ENCODE data around the gene LSM12. TPM values are rescaled to one million over a fixed set of nuclear protein-coding genes. Genes with fewer than 3 reads are reported as not detected.
A peak's percentile ranks its signal among the peaks of the same experiment; 100 is the strongest.

LSM12 gene
- total and polyA plus RNA-seq, 2 donors (not counting 3 experiments of a cell fraction or from before 2014, with no cell fraction given): 36.5 to 68.9 TPM

GRCh38 chr17:44004761-44005526 is 61.5 kb downstream of the LSM12 start:
- Histone ChIP-seq H3K9me3 (replicated peaks; ENCODE audit: control insufficient read depth, insufficient read depth, low read length) (no peaks in the 10 kb centered on the region), H3K79me2 (ENCODE audit: control insufficient read depth, insufficient read depth, low read length) (peaks cover 9% of the 10 kb centered on the region), H4K20me1 (replicated peaks; ENCODE audit: control insufficient read depth, extremely low read depth, insufficient read depth, low read length) (no peaks in the 10 kb centered on the region), H3K4me2 (ENCODE audit: insufficient read depth, low read length) (peak overlapping the region; percentile 81), H2AFZ (ENCODE audit: low read depth, low read length) (peak overlapping the region; percentile 64), H3K4me3 (replicated peaks in 1 of 3; ENCODE audit: insufficient read depth in 1 of 3, low read depth in 1 of 3, low read length in 3 of 3) (peak overlapping the region; percentile 51 to 63 (median 56)), H3K9me1 (replicated peaks; ENCODE audit: control insufficient read depth, extremely low read depth, insufficient read depth, low read length) (no peaks in the 10 kb centered on the region), H3K27me3 (ENCODE audit: control insufficient read depth in 2 of 2, insufficient read depth in 2 of 2, low read length in 2 of 2) (no peaks in the 10 kb centered on the region), H3K36me3 (ENCODE audit: control insufficient read depth in 2 of 2, extremely low read depth in 1 of 2, insufficient read depth in 2 of 2, low read length in 2 of 2) (no peaks in the 10 kb centered on the region), H3K27ac (ENCODE audit: insufficient read depth, low read depth, low read length) (peak overlapping the region; percentile 44), H3K9ac (replicated peaks; ENCODE audit: extremely low read depth, insufficient read depth, low read length) (peak overlapping the region; percentile 55), H3K4me1 (ENCODE audit: control insufficient read depth, extremely low read depth, insufficient read depth, low read length) (peaks cover 38% of the 10 kb centered on the region)
- no TSS peak for BruUV-seq (replicated peaks)
- dilution Hi-C loops (cut with MboI; ENCODE audit: extremely low pct_ligation_motif_present, low sequenced_read_pairs) (no loop called here), intact Hi-C loops (cut with micrococcal nuclease) (loop anchor here (10.0 kb wide), 1 partner anchor 110 kb away; no protein-coding TSS in a partner anchor)
- ChIA-PET CTCF (interaction anchor here (0.5 to 6.0 kb wide), 6 partner anchors 9 to 217 kb away, joined by 3 to 27 read pairs (median 10); partner anchors contain the start of gene TMEM101), POLR2A (no interaction called here)
- no peak for FAIRE-seq
- TF ChIP-seq EZH2 (IDR thresholded peaks at IDR 0.05; ENCODE audit: borderline replicate concordance, low read depth, low read length, severe bottlenecking): no peak
- TF ChIP-seq POLR2AphosphoS5 (IDR thresholded peaks at IDR 0.05; ENCODE audit: insufficient read depth, low read depth, low read length): peak; percentile 19
- DNase-seq (ENCODE audit: low read depth, low spot score): no peak

DNA sequence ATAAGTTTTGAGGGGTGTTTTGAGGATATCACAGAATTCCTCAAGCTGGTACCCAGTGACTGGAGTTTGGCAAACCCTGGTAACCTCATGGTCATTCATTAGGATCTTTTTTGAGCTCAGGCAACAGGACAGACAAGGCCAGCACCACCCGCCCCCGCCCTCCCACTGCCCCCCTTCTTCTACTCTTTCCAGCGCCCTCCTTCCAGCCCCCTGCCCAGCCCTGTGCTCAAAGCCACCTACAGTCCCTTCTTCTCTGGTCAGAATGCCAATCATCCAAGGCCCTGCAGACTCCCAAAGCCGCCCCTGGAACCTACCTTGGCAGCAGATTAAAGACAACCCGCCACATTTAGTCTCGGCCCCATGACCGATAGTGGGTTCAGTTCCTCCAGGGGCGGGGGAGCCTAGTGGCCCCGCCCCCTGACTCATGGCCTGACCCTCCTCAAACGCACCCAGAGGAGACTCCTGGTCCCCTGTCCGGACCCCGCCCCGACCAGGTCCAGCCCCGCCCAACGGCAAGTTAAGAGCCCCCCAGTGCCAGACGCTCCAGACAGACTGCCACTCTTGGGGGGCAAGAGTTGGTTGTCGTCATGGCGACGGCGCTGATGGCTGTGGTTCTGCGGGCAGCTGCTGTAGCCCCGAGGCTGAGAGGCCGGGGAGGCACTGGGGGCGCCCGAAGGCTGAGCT is 62.3 kb downstream of the LSM12 start, which contains the start of gene NAGS:
NAGS (plus strand) TSS at position 546 of the 684 bp plus-strand sequence; CDS start at position 588, 42 bp downstream.
- H3K4me1 ChIP-seq (ENCODE audit: control insufficient read depth, extremely low read depth, insufficient read depth, low read length): peaks cover 38% of the 10 kb centered on the region
- H3K79me2 ChIP-seq (ENCODE audit: control insufficient read depth, insufficient read depth, low read length): peaks cover 9% of the 10 kb centered on the region
- TF ChIP-seq GATA2 (IDR thresholded peaks at IDR 0.05; ENCODE audit: insufficient read depth, insufficient read length, low read depth, low read length) (no peak), EZH2 (IDR thresholded peaks at IDR 0.05; ENCODE audit: borderline replicate concordance, low read depth, low read length, severe bottlenecking) (no peak), JUN (IDR thresholded peaks at IDR 0.05; ENCODE audit: borderline replicate concordance, insufficient read depth, insufficient read length, low read depth) (no peak), FOS (IDR thresholded peaks at IDR 0.05; ENCODE audit: borderline replicate concordance, insufficient read depth, low read length) (no peak)
- TF ChIP-seq, protein P1, sequence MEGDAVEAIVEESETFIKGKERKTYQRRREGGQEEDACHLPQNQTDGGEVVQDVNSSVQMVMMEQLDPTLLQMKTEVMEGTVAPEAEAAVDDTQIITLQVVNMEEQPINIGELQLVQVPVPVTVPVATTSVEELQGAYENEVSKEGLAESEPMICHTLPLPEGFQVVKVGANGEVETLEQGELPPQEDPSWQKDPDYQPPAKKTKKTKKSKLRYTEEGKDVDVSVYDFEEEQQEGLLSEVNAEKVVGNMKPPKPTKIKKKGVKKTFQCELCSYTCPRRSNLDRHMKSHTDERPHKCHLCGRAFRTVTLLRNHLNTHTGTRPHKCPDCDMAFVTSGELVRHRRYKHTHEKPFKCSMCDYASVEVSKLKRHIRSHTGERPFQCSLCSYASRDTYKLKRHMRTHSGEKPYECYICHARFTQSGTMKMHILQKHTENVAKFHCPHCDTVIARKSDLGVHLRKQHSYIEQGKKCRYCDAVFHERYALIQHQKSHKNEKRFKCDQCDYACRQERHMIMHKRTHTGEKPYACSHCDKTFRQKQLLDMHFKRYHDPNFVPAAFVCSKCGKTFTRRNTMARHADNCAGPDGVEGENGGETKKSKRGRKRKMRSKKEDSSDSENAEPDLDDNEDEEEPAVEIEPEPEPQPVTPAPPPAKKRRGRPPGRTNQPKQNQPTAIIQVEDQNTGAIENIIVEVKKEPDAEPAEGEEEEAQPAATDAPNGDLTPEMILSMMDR (IDR thresholded peaks at IDR 0.05; ENCODE audit: extremely low read depth in 1 of 2, insufficient read depth in 1 of 2, low read depth in 1 of 2, low read length in 2 of 2): no peak
- TF ChIP-seq, protein P2, sequence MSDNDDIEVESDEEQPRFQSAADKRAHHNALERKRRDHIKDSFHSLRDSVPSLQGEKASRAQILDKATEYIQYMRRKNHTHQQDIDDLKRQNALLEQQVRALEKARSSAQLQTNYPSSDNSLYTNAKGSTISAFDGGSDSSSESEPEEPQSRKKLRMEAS (IDR thresholded peaks at IDR 0.05; ENCODE audit: insufficient read depth, insufficient read length): no peak
- H3K27ac ChIP-seq (ENCODE audit: insufficient read depth, low read depth, low read length): peak within 1 kb of the TSS; percentile 44
- H4K20me1 ChIP-seq (replicated peaks; ENCODE audit: control insufficient read depth, extremely low read depth, insufficient read depth, low read length): no peaks in the 10 kb centered on the region
- intact Hi-C loops (cut with micrococcal nuclease) (loop anchor here (10.0 kb wide), 1 partner anchor 111 kb away; no protein-coding TSS in a partner anchor), dilution Hi-C loops (cut with MboI; ENCODE audit: extremely low pct_ligation_motif_present, low sequenced_read_pairs) (no loop called here)
- no peaks in the 10 kb centered on the region for H3K36me3 ChIP-seq (ENCODE audit: control insufficient read depth in 2 of 2, extremely low read depth in 1 of 2, insufficient read depth in 2 of 2, low read length in 2 of 2)
- POLR2A ChIA-PET: interaction anchor here (0.7 kb wide), 1 partner anchor 226 kb away, joined by 8 read pairs; no protein-coding TSS in a partner anchor
- H3K9me3 ChIP-seq (replicated peaks; ENCODE audit: control insufficient read depth, insufficient read depth, low read length): no peaks in the 10 kb centered on the region
- H3K9me1 ChIP-seq (replicated peaks; ENCODE audit: control insufficient read depth, extremely low read depth, insufficient read depth, low read length): no peaks in the 10 kb centered on the region
- H2AFZ ChIP-seq (ENCODE audit: low read depth, low read length): peak within 1 kb of the TSS; percentile 64
- BruUV-seq (replicated peaks): no TSS peak
- H3K4me2 ChIP-seq (ENCODE audit: insufficient read depth, low read length): peak within 1 kb of the TSS; percentile 81
- H3K4me3 ChIP-seq (replicated peaks in 1 of 3; ENCODE audit: insufficient read depth in 1 of 3, low read depth in 1 of 3, low read length in 3 of 3): peak within 1 kb of the TSS; percentile 51 to 63 (median 56)
- DNase-seq (ENCODE audit: low read depth, low spot score): no peak
- CTCF ChIA-PET: interaction anchor here (1.4 to 6.0 kb wide), 5 partner anchors 10 to 111 kb away, joined by 4 to 27 read pairs (median 15); partner anchors contain the start of gene TMEM101
- peak; percentile 46 for FAIRE-seq
- H3K27me3 ChIP-seq (ENCODE audit: control insufficient read depth in 2 of 2, insufficient read depth in 2 of 2, low read length in 2 of 2): no peaks in the 10 kb centered on the region
- H3K9ac ChIP-seq (replicated peaks; ENCODE audit: extremely low read depth, insufficient read depth, low read length): peak within 1 kb of the TSS; percentile 55
